Right lobe of liver (tissue), 4 donors: ENCODE measurements around the gene LRRC47.

ENCODE experiments used
- POLR2A ChIP-seq: fragments of 450-650 bp; IDR thresholded peaks from one replicate; pipeline ENCODE4 v1.6.1; 2017; ENCODE audit warnings: antibody characterized with exemption, mild to moderate bottlenecking
- TF ChIP-seq, protein P1 (sequence below), 4 donors: fragments of 200-600 bp in 3 of 4; fragments of 450-650 bp in 1 of 4; IDR thresholded peaks; one replicate each; pipeline versions ENCODE4 v1.5.1 to v1.8.0; 2016 to 2022; ENCODE audit warnings: antibody characterized with exemption in 4 of 4, mild to moderate bottlenecking in 2 of 4
- donor health status: DM: no; HTN: no; CAD: no.
- donor health status: DM: no; HTN: no; CAD: no.
- donor health status: DM: no; HTN: yes; CAD: no.

DNA sequence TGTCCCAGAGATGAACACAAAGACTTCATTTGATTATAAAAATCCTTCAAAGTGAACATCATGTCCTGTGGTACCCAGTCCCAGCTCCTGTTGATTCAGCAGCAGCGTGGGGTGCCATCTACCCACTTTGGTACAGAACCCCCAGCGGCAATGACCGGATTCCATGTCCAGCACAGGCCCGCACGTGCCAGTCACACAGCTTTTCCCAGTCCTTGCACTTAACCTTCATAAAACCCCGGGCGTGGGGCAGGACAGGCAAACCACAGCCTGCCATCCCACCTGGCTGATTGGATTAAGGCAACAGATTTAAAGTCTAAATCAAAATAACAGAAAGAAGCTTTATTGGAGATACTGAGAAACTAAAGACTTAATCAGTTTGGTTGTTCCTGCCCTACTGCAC is 45.2 kb upstream of the LRRC47 start:
- no peak for TF ChIP-seq POLR2A
- TF ChIP-seq, protein P1, sequence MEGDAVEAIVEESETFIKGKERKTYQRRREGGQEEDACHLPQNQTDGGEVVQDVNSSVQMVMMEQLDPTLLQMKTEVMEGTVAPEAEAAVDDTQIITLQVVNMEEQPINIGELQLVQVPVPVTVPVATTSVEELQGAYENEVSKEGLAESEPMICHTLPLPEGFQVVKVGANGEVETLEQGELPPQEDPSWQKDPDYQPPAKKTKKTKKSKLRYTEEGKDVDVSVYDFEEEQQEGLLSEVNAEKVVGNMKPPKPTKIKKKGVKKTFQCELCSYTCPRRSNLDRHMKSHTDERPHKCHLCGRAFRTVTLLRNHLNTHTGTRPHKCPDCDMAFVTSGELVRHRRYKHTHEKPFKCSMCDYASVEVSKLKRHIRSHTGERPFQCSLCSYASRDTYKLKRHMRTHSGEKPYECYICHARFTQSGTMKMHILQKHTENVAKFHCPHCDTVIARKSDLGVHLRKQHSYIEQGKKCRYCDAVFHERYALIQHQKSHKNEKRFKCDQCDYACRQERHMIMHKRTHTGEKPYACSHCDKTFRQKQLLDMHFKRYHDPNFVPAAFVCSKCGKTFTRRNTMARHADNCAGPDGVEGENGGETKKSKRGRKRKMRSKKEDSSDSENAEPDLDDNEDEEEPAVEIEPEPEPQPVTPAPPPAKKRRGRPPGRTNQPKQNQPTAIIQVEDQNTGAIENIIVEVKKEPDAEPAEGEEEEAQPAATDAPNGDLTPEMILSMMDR (IDR thresholded peaks at IDR 0.05) = no peak
